ENCODE results near the gene WDR33. TPM values are rescaled to one million over a fixed set of nuclear protein-coding genes. Genes with fewer than 3 reads are reported as not detected.

WDR33 gene
- total and polyA plus RNA-seq, 2 experiments from 2014 or later, result 16.9 to 43.8 TPM

DNA sequence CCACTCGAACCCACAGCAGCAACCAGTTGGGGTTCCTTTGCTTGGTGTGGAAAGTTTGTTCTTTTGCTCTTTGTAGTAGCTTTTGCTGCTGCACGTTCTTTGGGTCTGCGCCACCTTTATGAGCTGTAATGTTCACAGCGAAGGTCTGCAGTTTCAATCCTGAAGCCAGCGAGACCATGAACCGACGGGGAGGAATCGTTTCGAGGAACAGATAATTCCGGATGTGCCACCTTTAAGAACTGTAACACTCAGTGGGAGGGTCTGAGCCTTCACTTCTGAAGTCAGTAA lies 150.7 kb downstream of the WDR33 start:
- Histone ChIP-seq H3F3A (ENCODE audit: insufficient read depth) (no peaks in the 10 kb centered on the region), H3K4me1 (ENCODE audit: insufficient read depth) (peaks cover 16% of the 10 kb centered on the region), H3K4me3 (no peak overlapping the region), H3K9ac (no peak overlapping the region), H3K9me2 (ENCODE audit: insufficient read depth) (no peaks in the 10 kb centered on the region), H3K4me2 (ENCODE audit: unreplicated experiment) (no peak overlapping the region), H2AFZ (no peak overlapping the region), H4K20me1 (ENCODE audit: insufficient read depth) (no peaks in the 10 kb centered on the region), H3K36me3 (ENCODE audit: low read depth) (no peaks in the 10 kb centered on the region), H3K9me3 (ENCODE audit: low read depth) (no peaks in the 10 kb centered on the region), H3K79me2 (ENCODE audit: insufficient read depth) (peaks cover 25% of the 10 kb centered on the region), H3K27ac (no peak overlapping the region), H3K27me3 (replicated peaks; ENCODE audit: insufficient read depth) (no peaks in the 10 kb centered on the region)
- TF ChIP-seq EZH2 (IDR thresholded peaks at IDR 0.05; ENCODE audit: insufficient read depth, poor library complexity, severe bottlenecking), result no peak
- TF ChIP-seq EZH2phosphoT487 (IDR thresholded peaks at IDR 0.05; ENCODE audit: insufficient read depth, low read depth), result no peak
- 86 to 88% methylated on average over 10 of the region's 10 CpGs for WGBS, 2 experiments (ENCODE audit: low coverage in 1 of 2, low lambda C conversion rate in 2 of 2, missing lambda C conversion rate in 2 of 2)
- in situ Hi-C loops (cut with MboI), result no loop called here
- no peak for DNase-seq

DNA sequence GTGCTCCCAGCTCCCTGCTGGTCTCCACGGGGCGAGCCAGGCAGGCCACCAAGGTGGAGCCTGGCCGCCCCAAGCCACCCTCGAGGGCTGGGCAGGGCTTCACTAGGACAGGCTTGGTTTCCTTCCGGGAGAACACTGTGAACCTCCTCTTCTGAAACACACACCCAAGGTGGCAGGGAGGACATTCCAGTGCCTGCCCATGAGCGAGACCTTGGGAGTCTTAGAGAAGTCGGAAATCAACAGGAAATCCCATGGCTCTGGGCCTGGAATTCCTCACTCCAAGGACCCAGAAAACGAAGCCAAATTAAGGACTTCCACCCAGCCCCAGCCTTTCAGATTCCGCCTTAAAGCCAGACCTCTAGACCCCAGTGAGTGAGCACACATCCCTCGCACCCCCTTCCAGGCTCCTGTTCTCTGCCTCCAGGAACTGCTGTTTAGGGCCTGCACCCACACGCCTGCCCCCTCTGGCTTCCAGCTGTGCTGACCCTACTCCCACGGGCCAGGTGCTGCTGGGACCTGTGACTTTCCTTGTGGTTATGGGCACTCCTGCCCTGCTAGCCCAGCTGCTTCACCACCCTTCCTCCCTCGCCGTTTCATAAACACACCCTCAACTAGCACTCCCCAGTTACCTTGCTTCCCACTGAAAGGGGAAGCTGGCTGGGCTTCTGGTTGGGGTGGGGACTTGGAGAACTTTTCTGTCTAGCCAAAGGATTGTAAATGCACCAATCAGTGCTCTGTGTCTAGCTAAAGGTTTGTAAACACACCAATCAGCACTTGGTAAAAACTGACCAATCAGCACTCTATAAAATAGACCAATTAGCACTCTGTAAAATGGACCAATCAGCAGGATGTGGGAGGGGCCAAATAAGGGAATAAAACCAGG lies 151.3 kb downstream of the WDR33 start:
- no peak for DNase-seq
- Histone ChIP-seq H3K4me3 (no peak overlapping the region), H3K4me2 (ENCODE audit: unreplicated experiment) (no peak overlapping the region), H2AFZ (no peak overlapping the region), H3K79me2 (ENCODE audit: insufficient read depth) (peaks cover 22% of the 10 kb centered on the region), H4K20me1 (ENCODE audit: insufficient read depth) (no peaks in the 10 kb centered on the region), H3K9me2 (ENCODE audit: insufficient read depth) (no peaks in the 10 kb centered on the region), H3K27ac (no peak overlapping the region), H3K4me1 (ENCODE audit: insufficient read depth) (peaks cover 16% of the 10 kb centered on the region), H3K27me3 (replicated peaks; ENCODE audit: insufficient read depth) (no peaks in the 10 kb centered on the region), H3K36me3 (ENCODE audit: low read depth) (no peaks in the 10 kb centered on the region), H3K9ac (no peak overlapping the region), H3K9me3 (ENCODE audit: low read depth) (no peaks in the 10 kb centered on the region), H3F3A (ENCODE audit: insufficient read depth) (no peaks in the 10 kb centered on the region)
- TF ChIP-seq EZH2 (IDR thresholded peaks at IDR 0.05; ENCODE audit: insufficient read depth, poor library complexity, severe bottlenecking) (no peak), EZH2phosphoT487 (IDR thresholded peaks at IDR 0.05; ENCODE audit: insufficient read depth, low read depth) (no peak)
- WGBS, 2 experiments (ENCODE audit: low coverage in 1 of 2, low lambda C conversion rate in 2 of 2, missing lambda C conversion rate in 2 of 2), result 59 to 67% methylated on average over 13 to 14 of the region's 14 CpGs
- in situ Hi-C loops (cut with MboI), result no loop called here

DNA sequence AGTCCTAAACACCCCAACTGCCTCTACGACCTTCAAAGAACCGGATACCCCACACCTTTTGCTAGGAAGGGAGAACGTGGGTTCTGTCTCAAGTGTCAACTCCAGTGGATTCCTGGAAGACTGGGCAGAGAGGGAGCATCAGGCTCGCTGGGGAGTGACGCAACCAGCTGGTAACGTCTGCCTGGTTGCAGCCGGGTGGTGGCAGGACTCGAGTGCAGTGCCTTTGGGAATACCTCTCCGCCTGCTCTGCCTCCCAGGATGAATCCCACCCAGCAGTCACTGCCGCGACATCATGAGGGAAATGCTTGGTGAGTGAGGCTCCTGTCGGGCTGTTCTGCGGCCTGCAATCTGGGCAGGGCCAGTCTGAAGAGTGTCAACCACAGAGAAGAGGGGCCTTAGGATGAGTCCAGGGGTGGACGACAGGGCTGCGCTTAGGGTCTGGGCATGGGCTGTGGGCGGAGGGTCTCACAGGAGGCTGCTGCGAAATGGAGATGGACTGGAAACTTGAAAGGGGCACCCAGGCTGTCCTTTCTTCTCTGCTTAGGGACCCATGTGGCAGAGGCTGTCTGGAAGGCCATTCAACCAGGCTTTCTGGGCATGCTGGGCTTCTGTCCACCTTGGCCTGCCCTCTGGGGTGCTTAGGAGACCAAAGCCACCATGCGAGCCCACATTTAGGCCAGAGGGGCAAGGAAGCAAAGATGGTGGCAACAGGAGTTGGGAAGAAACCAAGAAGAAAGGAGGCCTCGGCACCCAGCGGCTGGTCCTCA lies 152.1 kb downstream of the WDR33 start:
- H4K20me1 ChIP-seq (ENCODE audit: insufficient read depth), result no peaks in the 10 kb centered on the region
- H3F3A ChIP-seq (ENCODE audit: insufficient read depth), result no peaks in the 10 kb centered on the region
- H3K27me3 ChIP-seq (replicated peaks; ENCODE audit: insufficient read depth), result no peaks in the 10 kb centered on the region
- H3K4me1 ChIP-seq (ENCODE audit: insufficient read depth), result peaks cover 16% of the 10 kb centered on the region
- no peak overlapping the region for H3K27ac ChIP-seq
- H3K4me2 ChIP-seq (ENCODE audit: unreplicated experiment), result no peak overlapping the region
- WGBS, 2 experiments (ENCODE audit: low coverage in 1 of 2, low lambda C conversion rate in 2 of 2, missing lambda C conversion rate in 2 of 2), result 77 to 78% methylated on average over 20 of the region's 20 CpGs
- H3K9ac ChIP-seq, result no peak overlapping the region
- in situ Hi-C loops (cut with MboI), result no loop called here
- no peak overlapping the region for H3K4me3 ChIP-seq
- H3K36me3 ChIP-seq (ENCODE audit: low read depth), result no peaks in the 10 kb centered on the region
- no peak for DNase-seq
- peaks cover 17% of the 10 kb centered on the region for H3K79me2 ChIP-seq (ENCODE audit: insufficient read depth)
- TF ChIP-seq EZH2 (IDR thresholded peaks at IDR 0.05; ENCODE audit: insufficient read depth, poor library complexity, severe bottlenecking) (no peak), EZH2phosphoT487 (IDR thresholded peaks at IDR 0.05; ENCODE audit: insufficient read depth, low read depth) (no peak)
- no peak overlapping the region for H2AFZ ChIP-seq
- no peaks in the 10 kb centered on the region for H3K9me2 ChIP-seq (ENCODE audit: insufficient read depth)
- no peaks in the 10 kb centered on the region for H3K9me3 ChIP-seq (ENCODE audit: low read depth)

DNA sequence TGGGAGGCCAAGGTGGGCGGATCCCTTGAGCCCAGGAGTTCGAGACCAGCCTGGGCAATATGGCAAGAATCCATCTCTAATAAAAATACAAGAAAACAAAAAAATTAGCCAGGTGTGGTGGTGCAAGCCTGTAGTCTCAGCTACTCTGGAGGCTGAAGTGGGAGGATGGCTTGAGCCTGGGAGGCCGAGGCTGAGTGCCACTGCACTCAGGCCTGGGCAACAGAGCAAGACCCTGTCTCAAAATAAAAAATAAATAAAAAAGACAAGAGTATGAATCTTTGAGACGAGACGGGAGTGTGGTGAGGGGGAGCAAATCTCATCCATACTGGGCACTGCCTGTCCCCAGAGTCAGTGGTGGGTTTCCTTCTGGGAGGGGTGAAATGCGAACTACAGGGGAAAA lies 152.8 kb downstream of the WDR33 start:
- no peaks in the 10 kb centered on the region for H3K36me3 ChIP-seq (ENCODE audit: low read depth)
- peaks cover 16% of the 10 kb centered on the region for H3K4me1 ChIP-seq (ENCODE audit: insufficient read depth)
- no peak overlapping the region for H3K27ac ChIP-seq
- H3K4me2 ChIP-seq (ENCODE audit: unreplicated experiment), result no peak overlapping the region
- no peak overlapping the region for H2AFZ ChIP-seq
- H3K79me2 ChIP-seq (ENCODE audit: insufficient read depth), result peaks cover 12% of the 10 kb centered on the region
- TF ChIP-seq EZH2 (IDR thresholded peaks at IDR 0.05; ENCODE audit: insufficient read depth, poor library complexity, severe bottlenecking) (no peak), EZH2phosphoT487 (IDR thresholded peaks at IDR 0.05; ENCODE audit: insufficient read depth, low read depth) (no peak)
- no peak overlapping the region for H3K4me3 ChIP-seq
- H3K27me3 ChIP-seq (replicated peaks; ENCODE audit: insufficient read depth), result no peaks in the 10 kb centered on the region
- no peaks in the 10 kb centered on the region for H3K9me2 ChIP-seq (ENCODE audit: insufficient read depth)
- no peaks in the 10 kb centered on the region for H4K20me1 ChIP-seq (ENCODE audit: insufficient read depth)
- H3K9ac ChIP-seq, result no peak overlapping the region
- in situ Hi-C loops (cut with MboI), result no loop called here
- 75% methylated on average over 6 of the region's 6 CpGs for WGBS, 2 experiments (ENCODE audit: low coverage in 1 of 2, low lambda C conversion rate in 2 of 2, missing lambda C conversion rate in 2 of 2)
- DNase-seq, result no peak
- no peaks in the 10 kb centered on the region for H3K9me3 ChIP-seq (ENCODE audit: low read depth)
- no peaks in the 10 kb centered on the region for H3F3A ChIP-seq (ENCODE audit: insufficient read depth)

All from GM23248 (cell line).